ENCODE results near the gene MAGEB2.
A peak's percentile ranks its signal among the peaks of the same experiment; 100 is the strongest.
"Not testable (repeated sequence)": the region's sequence is repeated elsewhere in the genome, so short reads cannot be mapped to it uniquely, and the experiment has no call there.

MAGEB2 gene

GRCh38 chrX:30215357-30215843, at the start of gene MAGEB2:
Gene MAGEB2 (plus strand): TSS chrX:30215563. CDS start chrX:30218581, 3,018 bp downstream.
- in situ Hi-C loops (cut with HindIII; ENCODE audit: low sequenced_read_pairs): no loop called here
- DNase-seq (ENCODE audit: low read depth): no peak
- H3K4me3 ChIP-seq (ENCODE audit: low read depth, low read length): no peak within 1 kb of the TSS
- TF ChIP-seq CTCF (IDR thresholded peaks at IDR 0.05; ENCODE audit: low read depth, low read length, missing control alignments): no peak

- H3K4me3 ChIP-seq (ENCODE audit: low read depth, low read length): no peak overlapping the region
- no peak for DNase-seq (ENCODE audit: low read depth)
- in situ Hi-C loops (cut with HindIII; ENCODE audit: low sequenced_read_pairs): no loop called here
- TF ChIP-seq CTCF (IDR thresholded peaks at IDR 0.05; ENCODE audit: low read depth, low read length, missing control alignments): no peak
Observed at GRCh38 chrX:30170900-30171299, 44.5 kb upstream of the MAGEB2 start.

- in situ Hi-C loops (cut with HindIII; ENCODE audit: low sequenced_read_pairs): no loop called here
- H3K4me3 ChIP-seq (ENCODE audit: low read depth, low read length): no peak overlapping the region
- TF ChIP-seq CTCF (IDR thresholded peaks at IDR 0.05; ENCODE audit: low read depth, low read length, missing control alignments): no peak
- DNase-seq (ENCODE audit: low read depth): no peak
Observed at GRCh38 chrX:30181353-30181752, 34.0 kb upstream of the MAGEB2 start.

GRCh38 chrX:30183554-30183953, 31.8 kb upstream of the MAGEB2 start:
- DNase-seq (ENCODE audit: low read depth): no peak
- H3K4me3 ChIP-seq (ENCODE audit: low read depth, low read length): no peak overlapping the region
- TF ChIP-seq CTCF (IDR thresholded peaks at IDR 0.05; ENCODE audit: low read depth, low read length, missing control alignments): no peak
- in situ Hi-C loops (cut with HindIII; ENCODE audit: low sequenced_read_pairs): no loop called here

GRCh38 chrX:30190426-30190825, 24.9 kb upstream of the MAGEB2 start:
- DNase-seq (ENCODE audit: low read depth): no peak

GRCh38 chrX:30193910-30194309, 21.5 kb upstream of the MAGEB2 start:
- H3K4me3 ChIP-seq (ENCODE audit: low read depth, low read length); in situ Hi-C loops (cut with HindIII; ENCODE audit: low sequenced_read_pairs); DNase-seq (ENCODE audit: low read depth): not testable (repeated sequence)

More at GRCh38 chrX:30190426-30190825, 24.9 kb upstream of the MAGEB2 start:
- in situ Hi-C loops (cut with HindIII; ENCODE audit: low sequenced_read_pairs): no loop called here
- TF ChIP-seq CTCF (IDR thresholded peaks at IDR 0.05; ENCODE audit: low read depth, low read length, missing control alignments): no peak
- H3K4me3 ChIP-seq (ENCODE audit: low read depth, low read length): no peak overlapping the region

GRCh38 chrX:30196322-30196721, 19.0 kb upstream of the MAGEB2 start:
- peak; percentile 11 for TF ChIP-seq CTCF (IDR thresholded peaks at IDR 0.05; ENCODE audit: low read depth, low read length, missing control alignments)
- no peak for DNase-seq (ENCODE audit: low read depth)
- H3K4me3 ChIP-seq (ENCODE audit: low read depth, low read length): no peak overlapping the region
- in situ Hi-C loops (cut with HindIII; ENCODE audit: low sequenced_read_pairs): no loop called here

Data from astrocyte of the cerebellum (primary cell).